ENCODE measurements around the gene DOCK9.
"Not testable (repeated sequence)": the region's sequence is repeated elsewhere in the genome, so short reads cannot be mapped to it uniquely, and the experiment has no call there.

DOCK9 gene

DNA sequence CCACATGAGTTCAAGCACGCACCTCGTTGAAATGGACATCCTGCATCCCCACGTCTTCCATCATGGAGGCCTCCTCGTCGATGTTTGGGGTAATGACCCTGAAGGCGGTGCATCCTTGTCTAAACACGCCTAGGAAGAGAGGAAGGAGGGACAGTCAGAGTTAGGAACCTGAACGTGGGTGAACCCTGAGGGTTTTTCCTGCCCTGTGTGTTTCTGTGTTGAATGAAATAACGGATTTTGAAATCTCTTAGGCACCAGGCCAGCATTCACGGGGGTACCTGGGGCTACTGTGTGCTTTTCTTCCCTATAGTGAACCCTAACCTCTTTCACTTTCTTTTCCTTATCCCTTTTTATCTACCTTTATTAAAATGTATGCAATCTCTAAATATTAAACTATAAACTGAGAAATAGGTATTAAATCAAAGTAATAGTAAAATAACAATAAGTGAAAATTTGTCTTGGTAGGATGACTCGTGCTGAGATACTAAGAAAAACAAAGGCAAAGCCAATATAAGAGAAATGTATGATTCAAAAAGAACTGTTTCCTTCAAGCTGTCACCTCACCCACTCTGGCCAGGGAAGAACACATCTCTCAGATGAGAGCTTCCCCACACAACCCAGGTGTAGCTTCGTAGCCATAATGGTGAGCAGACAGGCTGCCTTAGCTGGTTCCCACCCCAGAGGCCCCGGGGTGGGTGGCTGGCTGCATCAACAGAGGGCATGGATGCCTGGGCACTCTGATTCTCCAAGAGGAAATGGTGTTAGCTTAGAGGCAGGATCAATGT is 153.3 kb downstream of the DOCK9 start:
- DNase-seq (ENCODE audit: low read depth): no peak

DNA sequence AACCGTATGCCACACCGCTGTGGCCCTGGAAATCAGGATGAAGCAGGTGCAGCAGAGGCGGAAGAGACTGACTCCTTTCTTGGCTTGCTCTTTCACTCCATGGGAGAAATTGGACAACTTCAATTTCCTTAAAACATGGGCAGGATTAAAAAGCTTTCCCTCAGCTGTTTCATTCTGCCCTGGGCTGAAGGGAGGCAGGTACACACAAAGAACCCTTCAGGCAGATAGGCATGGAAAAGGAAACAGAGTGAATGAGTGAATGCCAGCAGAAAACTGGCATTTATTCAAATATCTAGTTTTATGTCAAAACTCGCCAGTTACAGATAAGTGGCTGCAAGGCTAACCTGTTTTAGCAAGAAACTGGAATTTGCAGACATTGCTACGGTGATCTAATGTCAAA is 154.4 kb downstream of the DOCK9 start:
- DNase-seq (ENCODE audit: low read depth): no peak

DNA sequence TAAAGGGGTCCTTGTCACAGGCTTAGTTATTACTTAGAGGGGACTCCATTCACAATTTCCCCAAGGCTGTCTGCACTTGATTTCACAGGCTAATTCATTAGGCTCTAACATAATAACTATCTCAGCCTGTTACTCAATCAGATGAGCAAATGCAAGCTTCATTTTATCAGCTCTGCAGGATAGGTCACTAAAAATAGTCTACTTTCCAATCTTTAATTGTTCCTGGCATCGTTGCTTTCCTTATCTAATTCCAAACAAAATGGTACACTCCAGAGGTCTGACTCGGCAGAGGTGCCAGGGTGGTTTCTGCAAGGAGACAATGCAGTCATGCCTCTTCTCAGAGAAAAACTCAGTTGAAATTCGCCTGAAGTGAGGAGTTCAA is 155.6 kb downstream of the DOCK9 start:
- DNase-seq (ENCODE audit: low read depth): no peak

DNA sequence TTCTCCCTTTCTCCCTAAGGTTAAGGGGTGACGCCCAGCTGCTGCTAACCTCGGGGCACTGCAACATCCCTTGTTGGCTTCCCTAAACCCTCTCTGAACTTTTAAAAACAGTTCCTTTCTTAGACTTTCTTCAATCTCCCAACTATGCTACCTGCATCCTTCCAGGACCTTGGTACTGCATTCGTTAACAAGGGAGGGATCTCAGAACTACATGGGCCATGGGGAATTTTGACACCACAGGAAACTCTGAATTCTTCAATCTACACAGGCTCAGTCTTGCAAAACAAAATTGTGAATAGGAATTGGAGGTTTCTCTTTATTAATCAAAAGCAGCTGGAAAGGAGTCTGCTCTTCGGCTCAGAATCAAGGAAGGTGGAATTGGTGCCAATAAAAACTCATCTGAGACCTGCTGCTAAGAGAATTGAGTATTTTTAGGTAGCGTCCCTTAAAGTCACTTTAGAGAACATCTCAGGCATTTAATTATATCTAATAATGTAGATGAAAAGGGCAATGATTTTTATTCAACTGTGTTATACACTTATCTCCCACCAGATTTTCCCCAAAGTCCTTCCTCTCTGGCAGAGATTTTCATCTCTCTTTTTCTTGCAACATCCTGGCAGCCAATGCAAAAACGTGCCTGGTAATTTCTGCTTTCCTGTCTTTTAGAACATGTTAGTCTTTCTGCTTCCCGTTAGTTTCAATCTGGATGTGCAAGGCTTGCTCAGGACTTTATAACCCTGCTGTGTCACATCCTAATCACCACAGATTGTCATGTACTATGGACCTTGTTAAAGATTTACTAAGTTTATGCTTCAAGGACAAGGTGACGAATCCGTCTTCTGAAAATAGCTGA is 156.3 kb downstream of the DOCK9 start:
- no peak for DNase-seq (ENCODE audit: low read depth)

DNA sequence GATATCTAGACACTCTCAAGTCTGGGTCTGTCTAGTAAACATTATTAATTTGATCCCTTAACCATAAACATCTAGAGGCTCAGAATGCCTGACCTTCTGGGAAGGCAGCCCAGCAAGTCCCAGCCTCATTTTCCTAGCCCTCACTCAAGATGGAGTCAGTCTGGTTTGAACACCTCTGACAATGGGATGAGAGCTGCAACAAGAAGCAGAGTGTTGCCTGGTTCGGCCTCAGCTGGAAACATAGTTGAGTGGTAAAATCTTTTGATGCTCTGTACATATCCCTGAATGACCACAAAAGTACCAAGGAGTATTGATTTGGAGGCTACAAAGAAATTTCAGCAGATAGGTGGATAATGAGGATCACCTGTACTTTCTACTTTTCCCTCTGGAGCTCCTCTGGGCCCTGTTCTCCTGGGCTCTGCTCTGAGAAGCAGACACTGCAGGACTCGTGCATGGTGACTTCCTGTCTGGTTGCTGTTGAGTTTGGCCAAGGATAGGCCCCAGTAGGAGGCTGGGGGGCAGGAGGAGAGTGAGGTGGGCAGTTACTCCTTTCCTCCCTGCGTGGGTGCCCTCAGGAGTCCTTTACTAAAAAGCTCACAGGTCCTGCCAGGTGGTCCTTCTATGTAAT is 157.0 kb downstream of the DOCK9 start:
- no peak for DNase-seq (ENCODE audit: low read depth)

DNA sequence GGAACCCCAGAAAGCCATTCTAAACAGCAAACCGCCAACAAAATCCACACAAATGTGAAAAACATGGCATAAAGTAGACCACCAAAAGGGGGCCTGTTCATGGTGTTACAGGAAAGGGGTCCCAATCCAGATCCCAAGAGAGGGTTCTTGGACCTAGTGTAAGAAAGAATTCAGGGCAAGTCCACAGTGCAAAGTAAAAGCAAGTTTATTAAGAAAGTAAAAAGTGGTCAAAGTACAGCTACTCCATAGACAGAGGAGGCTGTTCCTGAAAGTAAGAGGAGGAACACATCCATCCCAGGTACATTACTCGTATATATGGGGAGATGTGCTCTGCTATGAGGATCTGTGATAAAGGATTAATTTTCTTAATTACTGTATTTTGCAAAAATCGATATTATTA is 157.6 kb downstream of the DOCK9 start:
- no peak for DNase-seq (ENCODE audit: low read depth)

DNA sequence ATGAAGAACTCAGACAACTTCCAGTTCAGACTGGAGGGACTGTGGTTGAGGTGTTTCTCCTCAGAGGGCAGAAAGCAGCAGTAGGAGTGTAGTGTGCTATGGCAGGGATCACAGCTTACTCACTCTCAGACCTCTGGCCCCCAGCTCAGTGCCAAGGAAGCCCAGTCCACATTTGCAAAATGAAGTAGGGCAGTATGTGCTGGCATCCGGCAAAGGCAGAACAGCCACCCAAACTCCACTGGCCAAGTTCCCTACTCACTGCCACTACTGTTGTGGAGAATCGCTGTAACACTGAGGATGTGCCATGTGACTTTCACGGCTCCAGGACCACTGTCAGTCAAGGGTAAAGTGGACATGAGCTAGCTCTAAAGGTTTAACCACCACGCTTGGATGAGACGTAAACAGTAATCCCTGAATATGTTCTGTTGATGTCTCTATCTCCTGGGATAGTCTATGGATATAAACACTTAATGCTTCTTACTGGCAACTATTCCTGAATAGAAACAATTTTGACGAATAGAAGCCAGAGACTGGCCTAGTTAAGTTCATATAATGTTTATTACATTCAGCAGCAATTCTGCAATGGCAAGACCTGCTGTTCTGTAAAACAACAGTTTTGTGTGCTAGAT is 158.4 kb downstream of the DOCK9 start:
- no peak for DNase-seq (ENCODE audit: low read depth)

DNA sequence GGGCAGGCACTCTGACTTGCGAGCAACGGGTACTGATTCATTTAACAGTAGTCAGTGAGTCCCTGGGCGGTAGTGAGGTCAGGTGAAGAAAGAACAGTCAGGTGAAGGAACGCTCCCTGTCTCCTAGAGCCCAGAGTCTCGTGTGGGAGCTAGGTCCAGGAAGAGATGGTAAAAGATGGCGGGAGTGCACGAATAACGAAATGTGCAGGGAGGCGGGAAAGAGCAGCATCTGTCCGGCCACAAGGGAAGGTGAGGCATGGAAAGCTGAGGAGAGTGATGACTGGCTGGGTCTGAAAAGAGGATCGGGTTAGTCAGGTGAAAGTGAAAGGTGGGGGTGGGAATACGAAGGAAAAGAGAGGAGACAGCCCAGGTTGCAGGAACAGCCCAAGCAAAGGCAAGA is 161.5 kb downstream of the DOCK9 start:
- DNase-seq (ENCODE audit: low read depth): no peak

DNA sequence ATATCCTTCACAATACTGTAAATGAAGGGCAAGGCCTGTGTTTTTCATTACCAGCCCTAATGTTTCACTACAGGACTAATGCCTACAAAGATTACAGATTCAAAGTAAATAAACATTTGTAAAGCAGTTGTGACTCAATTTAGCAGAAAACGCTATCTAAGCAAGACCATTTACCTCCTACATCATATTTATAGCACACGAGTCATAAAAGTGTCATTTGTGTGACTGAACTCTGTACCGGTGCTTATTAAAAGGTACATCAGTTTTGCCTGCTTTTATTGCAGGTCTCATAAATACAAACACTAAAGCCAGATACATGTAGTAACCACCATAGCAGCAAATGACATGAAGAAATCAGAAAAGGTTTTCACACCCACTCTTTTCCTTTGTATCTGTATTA is 163.9 kb downstream of the DOCK9 start:
- no peak for DNase-seq (ENCODE audit: low read depth)

DNA sequence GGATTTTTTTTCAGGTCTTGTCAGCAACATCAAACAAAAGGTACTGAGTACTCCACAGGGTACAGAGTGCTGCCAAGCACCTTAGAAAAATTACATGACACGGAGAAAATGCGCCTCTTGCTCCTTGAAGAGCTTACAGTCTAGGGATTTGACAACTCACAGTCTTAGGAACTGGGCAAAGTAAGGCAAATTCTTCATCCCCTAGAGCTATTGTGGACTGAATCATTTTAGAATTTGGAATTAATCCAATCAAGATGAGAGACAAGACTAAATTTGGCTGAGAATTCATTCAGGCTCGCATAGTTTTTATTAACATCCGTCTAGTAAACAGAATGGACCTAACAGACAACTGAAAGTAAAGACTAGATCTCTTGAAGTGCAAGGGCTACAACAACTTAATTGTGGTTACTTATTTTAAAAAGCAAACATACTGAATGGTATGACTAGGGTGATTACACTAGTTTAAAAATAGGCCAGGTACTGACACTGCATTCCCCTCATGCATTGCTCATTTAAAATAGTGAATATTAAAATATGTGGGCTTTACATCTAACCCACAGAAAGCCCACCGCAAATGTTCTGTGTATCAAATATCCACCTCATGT is 165.6 kb downstream of the DOCK9 start:
- not testable (repeated sequence) for DNase-seq (ENCODE audit: low read depth)

DNA sequence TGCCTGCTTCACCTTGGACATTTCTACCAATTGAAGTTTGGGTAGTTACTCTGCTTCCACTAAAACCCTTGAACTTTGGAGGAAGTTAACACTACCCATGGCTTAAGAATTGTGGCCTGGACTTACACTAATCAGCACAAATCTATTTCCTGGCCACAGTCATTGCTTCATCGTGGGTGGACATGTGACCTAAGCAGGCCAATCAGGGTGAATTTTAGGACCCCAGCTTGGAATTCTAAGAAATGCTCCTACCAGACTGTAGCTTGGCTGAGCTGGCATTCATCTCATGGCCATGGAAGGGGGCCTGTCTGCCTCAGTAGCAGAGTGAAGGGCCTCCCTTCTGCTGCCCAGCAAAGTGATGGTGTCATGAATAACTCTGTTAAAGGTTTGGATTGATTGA is 167.1 kb downstream of the DOCK9 start:
- DNase-seq (ENCODE audit: low read depth): no peak

DNA sequence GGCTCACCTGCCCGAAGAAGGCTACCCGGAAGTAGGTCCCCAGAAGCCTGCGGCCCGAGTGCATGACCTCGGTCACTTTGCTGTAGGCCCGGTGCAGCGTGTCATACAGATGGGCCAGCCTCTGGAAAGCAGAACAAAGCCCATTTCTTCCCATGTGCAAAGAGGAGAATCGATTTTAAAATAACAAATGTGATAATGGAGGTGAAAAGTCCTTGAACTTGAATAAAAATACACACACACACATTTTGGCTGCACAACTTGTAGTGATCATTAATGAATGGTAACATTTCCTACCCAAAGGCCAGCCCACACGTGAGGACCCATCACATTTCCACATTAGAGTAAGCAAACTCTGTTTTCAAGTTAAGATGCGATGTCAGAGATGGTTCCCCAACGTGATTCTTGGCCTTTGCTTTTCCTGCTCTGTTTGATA is 168.5 kb downstream of the DOCK9 start:
- DNase-seq (ENCODE audit: low read depth): no peak

DNA sequence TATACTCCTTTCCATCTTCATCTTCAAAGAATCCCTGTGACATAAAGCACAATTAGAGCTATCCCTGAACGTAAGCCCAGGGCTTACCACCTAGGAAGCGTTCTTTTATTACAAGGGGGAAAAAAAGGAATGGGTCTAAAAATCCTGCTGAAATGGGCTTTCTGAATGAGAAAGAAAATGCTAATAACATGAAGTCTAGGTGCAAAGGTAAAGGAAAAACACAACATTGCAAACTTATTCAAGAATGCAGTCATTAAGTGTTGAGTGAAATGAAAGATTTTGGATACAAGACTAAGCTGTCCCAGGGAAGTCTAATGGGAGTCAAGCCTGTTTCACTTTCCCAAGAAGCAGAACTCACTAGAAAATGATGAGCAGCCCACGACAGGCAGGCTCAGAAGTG is 170.1 kb downstream of the DOCK9 start:
- DNase-seq (ENCODE audit: low read depth): no peak

DNA sequence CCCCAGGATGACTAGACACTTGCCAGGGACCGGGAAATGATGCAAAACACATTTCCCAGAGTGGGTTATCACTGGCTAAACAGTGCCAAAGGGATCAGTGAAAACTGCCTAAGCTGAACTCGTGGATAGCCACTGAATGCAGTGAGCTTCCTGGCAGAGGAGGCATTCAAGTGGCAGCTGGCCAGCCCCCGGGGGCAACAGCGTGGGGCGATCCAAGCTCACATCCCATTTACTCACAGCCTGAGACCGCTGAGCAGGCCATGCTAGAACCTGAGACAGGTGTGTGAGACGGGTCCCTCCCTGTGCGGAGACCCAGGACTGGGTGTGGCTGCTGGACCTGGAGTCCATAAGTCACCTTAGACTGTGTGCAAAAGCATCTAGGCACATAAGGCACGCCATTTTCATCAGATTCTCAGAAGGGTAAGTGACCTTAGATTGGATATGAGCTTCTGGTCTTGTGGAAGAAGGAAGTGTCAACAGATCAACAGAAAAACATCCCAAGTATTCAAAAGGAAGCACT is 173.5 kb downstream of the DOCK9 start:
- DNase-seq (ENCODE audit: low read depth): no peak

DNA sequence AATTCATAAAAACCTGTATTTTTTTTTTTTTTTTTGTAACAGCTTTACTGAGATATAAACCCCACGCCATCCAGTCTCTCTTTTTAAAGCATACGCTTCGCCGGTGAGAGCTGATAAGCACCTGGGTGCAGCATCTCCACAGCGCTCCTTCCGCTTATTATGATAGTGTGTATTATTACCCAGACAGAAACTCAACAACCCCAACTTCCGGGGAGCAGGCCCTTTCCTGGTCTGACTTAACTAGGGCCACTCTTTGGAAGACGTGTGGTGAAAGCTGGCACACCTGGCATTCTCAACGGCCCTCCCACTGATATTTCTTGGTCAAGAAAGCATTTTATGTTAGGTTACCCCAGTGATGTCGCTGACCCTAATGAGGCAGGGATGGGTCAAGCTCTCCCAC is 173.9 kb downstream of the DOCK9 start:
- DNase-seq (ENCODE audit: low read depth): no peak

DNA sequence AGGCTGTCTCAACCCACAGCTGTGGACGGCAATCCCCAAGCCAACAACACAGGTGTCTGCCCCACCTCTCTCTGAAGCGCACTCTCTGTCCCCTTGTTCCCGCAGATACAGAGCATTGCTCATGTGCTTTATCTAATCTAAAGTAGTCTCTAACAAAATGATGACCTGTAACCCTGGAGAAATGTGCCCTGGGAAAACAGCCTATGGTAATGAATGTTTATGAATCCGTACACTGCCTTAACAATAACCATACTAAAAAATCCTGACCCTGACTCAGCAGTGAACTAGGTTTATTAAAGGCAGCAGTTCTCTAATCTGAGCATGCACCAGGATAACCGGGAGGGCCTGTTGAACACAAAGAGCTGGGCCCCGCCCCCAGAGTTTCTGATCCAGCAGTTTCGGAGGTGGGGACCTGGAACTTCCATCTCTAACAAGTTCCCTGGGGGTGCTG is 174.7 kb downstream of the DOCK9 start:
- no peak for DNase-seq (ENCODE audit: low read depth)

DNA sequence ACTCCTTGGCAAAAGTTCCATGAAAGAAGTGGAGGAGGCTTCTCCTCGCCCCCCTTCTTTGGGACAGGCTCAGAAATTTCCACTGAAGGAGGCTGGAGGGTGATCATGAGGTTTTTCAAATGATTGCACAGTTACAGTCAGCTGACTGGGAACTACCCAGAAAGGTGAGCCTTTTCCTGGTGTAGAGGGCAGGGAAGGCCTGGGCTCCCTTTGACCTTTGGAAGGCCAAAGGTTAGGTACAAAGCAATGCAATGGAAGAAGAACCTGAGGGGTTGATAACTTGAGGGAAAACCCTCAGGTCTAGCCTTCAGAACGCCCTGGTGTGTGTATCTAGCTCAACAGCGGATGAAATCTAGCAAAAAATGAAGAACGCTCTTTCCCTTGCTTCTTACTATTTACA is 175.3 kb downstream of the DOCK9 start:
- DNase-seq (ENCODE audit: low read depth): no peak

DNA sequence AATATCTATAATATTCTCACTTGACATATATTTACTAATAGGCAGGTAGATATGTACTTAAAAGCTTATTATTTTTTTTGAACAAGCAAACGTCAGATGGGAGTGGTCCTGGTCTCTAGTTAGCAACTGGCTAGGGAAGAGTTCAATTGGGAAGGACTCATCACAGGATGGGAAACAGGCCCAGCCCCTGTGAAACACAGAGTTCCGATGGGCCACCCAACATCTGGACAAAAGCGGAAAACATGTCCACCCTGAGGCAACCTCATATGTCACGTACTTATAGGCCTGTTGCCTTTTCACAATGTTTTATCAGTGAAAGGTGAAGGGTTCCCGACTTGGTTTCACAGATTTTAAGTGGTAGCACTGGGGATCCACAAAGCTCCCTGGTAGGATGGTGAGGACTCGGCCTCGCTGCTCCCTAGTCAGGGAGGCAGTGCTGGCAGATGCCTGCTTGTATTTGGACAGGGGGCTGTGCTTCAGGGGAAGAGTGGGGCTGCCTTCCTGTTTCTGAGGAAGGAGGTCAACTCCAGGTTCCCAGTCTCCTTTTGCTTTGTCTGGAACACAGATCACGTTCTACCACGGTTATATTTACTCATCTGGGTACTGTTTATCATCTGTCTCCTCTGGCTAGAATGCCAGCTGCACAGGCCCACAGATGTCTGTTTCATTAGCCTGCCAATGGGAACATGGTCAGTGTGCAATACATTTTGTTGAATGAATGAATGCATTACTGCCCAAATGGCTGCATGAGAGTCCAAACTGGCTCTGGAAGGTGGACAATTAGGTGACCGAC is 176.0 kb downstream of the DOCK9 start:
- no peak for DNase-seq (ENCODE audit: low read depth)

DNA sequence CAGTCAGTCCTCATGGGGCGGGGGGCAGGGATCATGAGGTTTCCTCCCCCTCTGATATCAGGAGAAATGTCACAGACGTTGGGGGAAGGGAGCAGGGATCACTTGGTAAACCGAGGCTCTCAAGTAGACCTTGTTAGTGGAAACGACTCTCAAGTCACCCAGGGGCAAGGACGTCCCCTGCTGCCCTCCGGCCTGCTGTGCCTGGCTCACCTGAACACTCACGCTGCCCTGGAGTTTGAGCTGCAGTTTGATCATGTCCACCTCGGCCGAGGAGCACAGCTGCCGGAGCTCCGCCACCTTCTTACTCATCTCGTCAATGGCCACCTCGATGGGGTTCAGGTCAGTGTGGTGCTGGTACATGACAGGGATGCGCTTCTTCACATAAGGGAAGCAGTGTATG is 177.8 kb downstream of the DOCK9 start:
- no peak for DNase-seq (ENCODE audit: low read depth)

DNA sequence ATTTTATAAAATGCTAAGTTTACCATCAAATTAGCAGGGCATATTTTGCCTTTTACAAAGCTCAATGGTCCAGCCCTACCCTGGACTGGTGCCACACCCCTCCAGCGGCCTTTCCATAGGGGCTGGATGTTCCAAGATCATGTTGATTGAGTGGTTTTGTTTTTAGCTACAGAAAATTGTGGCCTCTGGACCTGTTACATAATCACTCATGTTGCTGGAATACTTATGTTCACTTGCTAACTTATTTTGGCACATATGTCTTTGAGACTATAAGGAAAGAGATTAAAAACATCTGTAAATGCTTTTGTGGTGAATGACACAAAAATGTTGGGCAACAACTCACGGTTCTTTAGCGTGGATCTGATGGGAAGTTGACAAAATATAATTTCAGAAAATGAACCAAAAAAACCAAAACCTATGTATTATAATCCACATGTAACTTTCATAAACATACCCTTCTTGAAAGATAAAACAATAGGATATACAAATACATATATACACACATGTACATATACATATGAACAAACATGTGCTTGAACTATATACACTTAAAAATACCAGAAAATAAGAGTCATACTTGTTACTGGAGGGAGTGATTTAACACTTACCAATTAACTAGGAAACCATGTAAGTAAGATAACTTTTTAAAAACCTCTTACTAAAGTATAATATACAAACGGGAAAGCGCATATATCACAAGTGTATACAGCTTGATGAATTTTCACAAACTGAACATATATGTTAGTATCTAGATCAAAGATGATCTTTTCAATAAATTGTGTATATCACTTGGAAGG is 178.8 kb downstream of the DOCK9 start:
- no peak for DNase-seq (ENCODE audit: low read depth)
